MCF 10A (cell line): Measurements from ENCODE around the gene TBC1D22B. TPM values are rescaled to one million over a fixed set of nuclear protein-coding genes. Genes with fewer than 3 reads are reported as not detected.

Experiments used
- BruUV-seq: library from RNA; stranded (reverse); fragments of 400-500 nt; replicated peaks from 2 replicates; lab custom pipeline; 2021; lab: Mats Ljungman, UMichigan
- CTCF ChIA-PET: fragments of 300-600 bp; sonication (Branson Sonifier 250); formaldehyde crosslinking; extraction: SDS; loops from one replicate; lab custom pipeline; 2021; ENCODE audit warnings: antibody characterized with exemption, inconsistent platforms; lab: Yijun Ruan, JAX
- POLR2A ChIA-PET: fragments of 300-600, 350-650 bp; sonication (Branson Sonifier 250); formaldehyde crosslinking; extraction: SDS; loops from one replicate; lab custom pipeline; 2020; ENCODE audit warnings: antibody characterized with exemption, inconsistent platforms; lab: Yijun Ruan, JAX
- DNase-seq: peaks from one replicate; pipeline ENCODE4 v3.0.0-alpha.2; 2018; ENCODE audit not compliant: unreplicated experiment
- H3K27ac Mint-ChIP-seq: one replicate; pipeline ENCODE4 v1.8.0; 2022; ENCODE audit warnings: mild to moderate bottlenecking, low read depth, mixed read lengths; ENCODE audit not compliant: unreplicated experiment
- H3K27me3 Mint-ChIP-seq: one replicate; pipeline ENCODE4 v1.8.0; 2022; ENCODE audit warnings: mixed read lengths; ENCODE audit not compliant: insufficient read depth, unreplicated experiment
- H3K36me3 Mint-ChIP-seq: one replicate; pipeline ENCODE4 v1.8.0; 2022; ENCODE audit warnings: mild to moderate bottlenecking, moderate library complexity, mixed read lengths; ENCODE audit not compliant: insufficient read depth, unreplicated experiment
- H3K4me1 Mint-ChIP-seq: one replicate; pipeline ENCODE4 v1.8.0; 2022; ENCODE audit warnings: mixed read lengths; ENCODE audit not compliant: insufficient read depth, unreplicated experiment
- H3K4me3 Mint-ChIP-seq: one replicate; pipeline ENCODE4 v1.8.0; 2022; ENCODE audit warnings: mild to moderate bottlenecking, moderate library complexity, mixed read lengths; ENCODE audit not compliant: unreplicated experiment
- H3K9me3 Mint-ChIP-seq: one replicate; pipeline ENCODE4 v1.8.0; 2022; ENCODE audit warnings: mixed read lengths; ENCODE audit not compliant: unreplicated experiment
- CTCF ChIP-seq: fragments of 200-600 bp; IDR thresholded peaks from one replicate; pipeline ENCODE4 v1.8.0; 2022; ENCODE audit warnings: antibody characterized with exemption, mild to moderate bottlenecking; ENCODE audit not compliant: unreplicated experiment
- intact Hi-C: fragments of 100-400 bp; cut with micrococcal nuclease; formaldehyde crosslinking; loops from 2 replicates; pipeline ENCODE4 v1.14.1; 2022
- total RNA-seq: library from RNA; stranded (reverse); gene quantifications from 2 replicates; pipeline ENCODE4 v1.2.3, GENCODE V29; 2022

The TBC1D22B gene
- total RNA-seq, 1 experiment from 2014 or later: 12.9 TPM

DNA sequence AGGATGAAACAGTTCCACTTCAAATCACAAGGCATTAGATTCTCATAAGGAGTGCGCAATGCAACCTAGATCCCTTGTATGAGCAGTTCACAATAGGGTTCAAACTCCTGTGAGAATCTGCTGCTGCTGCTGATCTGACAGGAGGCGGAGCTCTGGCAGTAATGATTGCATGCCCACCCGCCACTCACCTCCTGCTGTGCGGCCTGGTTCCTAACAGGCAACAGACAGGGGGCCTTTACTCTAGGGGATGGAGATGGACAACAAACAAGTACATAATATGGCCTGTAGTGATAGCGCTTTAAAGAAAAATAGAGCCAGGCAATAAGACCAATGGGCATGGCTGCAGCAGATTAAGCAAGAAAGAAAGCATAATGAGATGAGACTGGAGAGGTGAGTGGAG lies 2.7 kb upstream of the TBC1D22B start:
- Mint-ChIP-seq H3K9me3 (no peaks in the 10 kb centered on the region), H3K4me3 (no peak overlapping the region), H3K36me3 (peaks cover 6% of the 10 kb centered on the region), H3K4me1 (peaks cover 25% of the 10 kb centered on the region), H3K27me3 (no peaks in the 10 kb centered on the region), H3K27ac (no peak overlapping the region)
- no peak for DNase-seq
- POLR2A ChIA-PET: interaction anchor here (5.7 to 8.2 kb wide), 2 partner anchors 8 to 14 kb away, joined by 70 to 110 read pairs; no protein-coding TSS in a partner anchor
- intact Hi-C loops: no loop called here
- BruUV-seq: no TSS peak
- CTCF ChIA-PET: interaction anchor here (1.2 kb wide), 1 partner anchor 7 kb away, joined by 3 read pairs; no protein-coding TSS in a partner anchor
- no peak for TF ChIP-seq CTCF

DNA sequence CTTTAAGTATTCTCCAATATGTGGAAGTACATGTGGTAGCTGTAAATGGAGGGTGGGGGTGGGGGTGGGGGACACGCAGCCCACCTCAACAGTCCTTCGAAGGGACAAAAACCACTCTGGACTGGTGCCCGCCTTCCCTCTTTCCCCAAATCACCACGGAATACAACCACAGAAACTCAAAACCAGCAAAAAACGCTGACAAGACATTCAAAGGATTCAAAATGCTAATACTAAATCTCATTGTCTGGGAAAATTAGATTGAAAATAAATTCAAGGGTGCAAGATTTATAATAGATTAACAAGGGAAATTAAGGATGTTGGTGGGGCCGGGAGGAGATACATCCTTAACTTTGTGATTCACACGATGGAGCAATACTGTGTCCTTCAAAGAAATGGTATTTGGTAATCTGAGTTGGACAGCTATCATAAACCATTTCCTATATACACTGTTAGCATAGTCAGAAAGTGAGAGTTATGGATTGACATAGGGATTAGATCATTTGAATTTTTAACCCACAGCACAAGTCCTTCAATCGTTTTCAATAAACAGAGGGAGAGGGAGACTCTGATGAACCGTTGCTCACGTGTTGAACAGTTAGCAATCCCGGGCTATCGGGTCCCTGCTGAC lies 766 bp upstream of the TBC1D22B start:
- CTCF ChIA-PET: interaction anchor here (0.5 to 1.3 kb wide), 4 partner anchors 10 to 128 kb away, joined by 3 to 5 read pairs (median 4); no protein-coding TSS in a partner anchor
- intact Hi-C loops: loop anchor here (1.0 kb wide), 1 partner anchor 13 kb away; no protein-coding TSS in a partner anchor
- no peaks in the 10 kb centered on the region for H3K27me3 Mint-ChIP-seq
- peak overlapping the region; percentile 96 for H3K4me3 Mint-ChIP-seq
- peak overlapping the region; percentile 96 for H3K27ac Mint-ChIP-seq
- POLR2A ChIA-PET: interaction anchor here (0.7 to 8.2 kb wide), 12 partner anchors 10 to 239 kb away, joined by 3 to 110 read pairs (median 4); no protein-coding TSS in a partner anchor
- peaks cover 23% of the 10 kb centered on the region for H3K4me1 Mint-ChIP-seq
- H3K36me3 Mint-ChIP-seq: peaks cover 16% of the 10 kb centered on the region
- peak; percentile 72 for DNase-seq
- BruUV-seq: no TSS peak
- no peak for TF ChIP-seq CTCF
- no peaks in the 10 kb centered on the region for H3K9me3 Mint-ChIP-seq

GRCh38 chr6:37257320-37257633 lies 295 bp upstream of the TBC1D22B start:
- peaks cover 24% of the 10 kb centered on the region for H3K4me1 Mint-ChIP-seq
- no peak for DNase-seq
- H3K36me3 Mint-ChIP-seq: peaks cover 19% of the 10 kb centered on the region
- no peak for TF ChIP-seq CTCF
- CTCF ChIA-PET: interaction anchor here (1.3 to 1.9 kb wide), 2 partner anchors 10 to 13 kb away, joined by 4 to 6 read pairs; no protein-coding TSS in a partner anchor
- POLR2A ChIA-PET: interaction anchor here (0.7 to 8.2 kb wide), 19 partner anchors 10 to 239 kb away, joined by 3 to 110 read pairs (median 4); no protein-coding TSS in a partner anchor
- TSS peak; percentile 56 for BruUV-seq
- no peaks in the 10 kb centered on the region for H3K9me3 Mint-ChIP-seq
- no peaks in the 10 kb centered on the region for H3K27me3 Mint-ChIP-seq
- intact Hi-C loops: loop anchor here (1.0 kb wide), 1 partner anchor 13 kb away; no protein-coding TSS in a partner anchor
- H3K4me3 Mint-ChIP-seq: peak overlapping the region; percentile 96
- H3K27ac Mint-ChIP-seq: peak overlapping the region; percentile 96

GRCh38 chr6:37258405-37259105 lies 983 bp downstream of the TBC1D22B start:
- Mint-ChIP-seq H3K36me3 (peaks cover 26% of the 10 kb centered on the region), H3K27me3 (no peaks in the 10 kb centered on the region), H3K9me3 (no peaks in the 10 kb centered on the region), H3K4me1 (peaks cover 35% of the 10 kb centered on the region), H3K27ac (peak overlapping the region; percentile 96), H3K4me3 (peak overlapping the region; percentile 96)
- intact Hi-C loops: loop anchor here (1.0 kb wide), 1 partner anchor 48 kb away; no protein-coding TSS in a partner anchor
- TF ChIP-seq CTCF: no peak
- TSS peak; percentile 51 for BruUV-seq
- DNase-seq: no peak
- POLR2A ChIA-PET: interaction anchor here (0.6 to 8.2 kb wide), 19 partner anchors 9 to 1562 kb away, joined by 3 to 110 read pairs (median 5); partner anchors contain the start of gene RNF8
- CTCF ChIA-PET: interaction anchor here (0.7 to 1.9 kb wide), 4 partner anchors 11 to 87 kb away, joined by 3 to 6 read pairs (median 4); no protein-coding TSS in a partner anchor
